Sigmoid colon (tissue), 7 donors: Measurements from ENCODE around the gene KRT26. TPM values are rescaled to one million over a fixed set of nuclear protein-coding genes. Genes with fewer than 3 reads are reported as not detected.

Experiments
- DNase-seq: peaks from one replicate; pipeline ENCODE4 v3.0.0-alpha.2; 2019
- H3K27ac ChIP-seq, 4 donors: fragments of 200-600 bp; sonication (generic); one replicate each; pipeline ENCODE4 v1.5.1; 2016 to 2019; ENCODE audit warnings: mild to moderate bottlenecking in 1 of 4
- H3K27me3 ChIP-seq, 3 donors: fragments of 200-600 bp; sonication (generic); one replicate each; pipeline ENCODE4 v1.5.1; 2019; ENCODE audit warnings: mild to moderate bottlenecking in 1 of 3
- H3K36me3 ChIP-seq, 4 donors: fragments of 200-600 bp; sonication (generic); one replicate each; pipeline ENCODE4 v1.5.1; 2016 to 2019
- H3K4me1 ChIP-seq, 4 donors: fragments of 200-600 bp; sonication (generic); one replicate each; pipeline ENCODE4 v1.5.1; 2017 to 2019
- H3K4me3 ChIP-seq, 4 donors: fragments of 200-600 bp; sonication (generic); one replicate each; pipeline ENCODE4 v1.5.1; 2017 to 2019; ENCODE audit warnings: mild to moderate bottlenecking in 2 of 4, moderate library complexity in 1 of 4
- H3K9me3 ChIP-seq, 4 donors: fragments of 200-600 bp in 3 of 4; sonication (generic) in 3 of 4; one replicate each; pipeline versions ENCODE4 v1.5.1 to v1.6.1; 2013 to 2019
- CTCF ChIP-seq, 4 experiments: fragments of 450-650 bp in 3 of 4; fragments of 200-600 bp in 1 of 4; IDR thresholded peaks; one replicate each; pipeline ENCODE4 v1.5.1; 2016 to 2019; ENCODE audit warnings: antibody characterized with exemption in 4 of 4, mild to moderate bottlenecking in 3 of 4, moderate library complexity in 2 of 4
- EP300 ChIP-seq, 4 donors: sonication (generic); formaldehyde crosslinking; IDR thresholded peaks; one replicate each; pipeline ENCODE4 v1.6.1; 2017; ENCODE audit warnings: antibody characterized with exemption in 4 of 4
- POLR2A ChIP-seq, 2 donors: fragments of 450-650 bp; IDR thresholded peaks; one replicate each; pipeline ENCODE4 v1.6.1; 2016; ENCODE audit warnings: antibody characterized with exemption in 2 of 2, mild to moderate bottlenecking in 2 of 2, moderate library complexity in 2 of 2
- POLR2AphosphoS5 ChIP-seq, 4 donors: sonication (generic); formaldehyde crosslinking; IDR thresholded peaks; one replicate each; pipeline ENCODE4 v1.6.1; 2017; ENCODE audit warnings: antibody characterized with exemption in 4 of 4
- WGBS, 2 donors: extraction: QIAGEN DNeasy Blood & Tissue Kit; methylation state at CpG; one replicate each; pipeline ENCODE4 v1.1.7; 2013; 5-methylcytosine and 5-hydroxymethylcytosine counted together
- intact Hi-C: fragments of 100-400 bp; cut with DNase I; formaldehyde crosslinking; loops from one replicate; pipeline ENCODE4 v1.15.1; 2023
- polyA plus RNA-seq, 3 donors: library from polyadenylated mRNA; stranded (reverse); fragments of 200-250 nt; gene quantifications; one replicate each; pipeline ENCODE4 v1.2.3, GENCODE V29; 2013
- total RNA-seq, 4 donors: library from RNA; depleted of rRNA; stranded (reverse); fragments of >200 nt; gene quantifications; one replicate each; pipeline ENCODE4 v1.1.0, GENCODE V29; 2016
- donor health status: healthy with polysubstance abuse.
- donor health status: Bipolar disorder and iron deficiency.
- donor health status: healthy.

Gene KRT26
- total and polyA plus RNA-seq, 7 donors, result not detected

DNA sequence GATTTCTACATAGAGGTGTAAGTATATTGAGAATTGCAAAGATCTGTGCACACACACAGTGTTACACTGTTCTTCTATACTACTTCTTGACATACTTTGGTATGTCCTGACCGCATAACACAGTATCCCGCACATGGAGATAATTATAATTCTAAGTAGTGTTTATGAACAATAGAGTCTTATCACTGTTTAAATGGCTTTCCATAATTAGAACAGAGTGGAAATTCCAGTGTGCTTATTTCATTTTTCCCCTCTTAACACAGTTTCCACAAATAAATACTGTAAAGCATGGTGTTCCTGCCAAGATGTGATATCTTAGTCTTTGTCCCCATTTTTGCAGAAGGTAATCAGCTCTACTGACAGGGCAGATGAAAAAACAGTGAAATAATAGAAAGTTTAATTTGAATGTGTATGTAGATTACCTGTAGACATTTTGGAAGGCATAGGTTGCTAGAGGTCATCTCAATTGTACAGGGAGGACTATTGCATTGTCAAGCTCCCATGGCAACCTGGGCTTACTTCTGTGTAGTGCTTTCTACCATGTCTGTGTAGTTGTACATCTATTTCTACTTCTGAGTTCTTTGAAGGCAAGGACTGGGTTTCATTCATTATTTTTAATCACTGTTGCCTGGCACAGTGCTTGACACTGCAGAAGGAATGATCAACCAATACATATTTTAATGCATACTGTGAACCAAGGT, 37.9 kb upstream of the KRT26 start:
- 71 to 84% methylated on average over 2 of the region's 2 CpGs for WGBS, 2 donors
- no peaks in the 10 kb centered on the region for H3K4me1 ChIP-seq
- no peak for DNase-seq
- H3K27ac ChIP-seq, result no peak overlapping the region
- intact Hi-C loops, result no loop called here
- TF ChIP-seq EP300 (IDR thresholded peaks at IDR 0.05) (no peak), CTCF (IDR thresholded peaks at IDR 0.05) (no peak), POLR2AphosphoS5 (IDR thresholded peaks at IDR 0.05) (no peak), POLR2A (IDR thresholded peaks at IDR 0.05) (no peak)
- no peak overlapping the region for H3K4me3 ChIP-seq
- H3K9me3 ChIP-seq, result peaks cover 0 to 3% (median 0%) of the 10 kb centered on the region in 4 donors
- H3K27me3 ChIP-seq, result peaks cover 0 to 71% (median 3%) of the 10 kb centered on the region in 3 donors
- no peaks in the 10 kb centered on the region for H3K36me3 ChIP-seq

DNA sequence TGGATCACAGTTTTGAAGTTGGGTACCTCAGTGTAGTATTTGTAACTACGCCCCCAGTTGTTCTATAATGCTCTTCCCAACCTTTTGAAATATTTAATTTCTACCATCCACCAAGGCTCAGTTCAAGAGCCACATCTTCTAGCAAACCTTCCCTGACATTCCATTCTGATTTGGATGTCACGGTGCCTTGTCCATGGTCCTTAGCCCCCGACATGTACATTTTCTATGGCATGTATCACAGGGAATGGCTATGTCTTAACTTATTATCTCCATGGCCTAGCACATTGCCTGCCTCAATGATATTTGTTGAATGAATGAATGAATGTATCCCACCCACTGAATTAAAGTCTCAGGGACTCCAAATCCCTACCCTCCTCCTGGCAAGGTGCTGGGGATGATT, 34.1 kb upstream of the KRT26 start:
- H3K36me3 ChIP-seq, result no peaks in the 10 kb centered on the region
- TF ChIP-seq POLR2A (IDR thresholded peaks at IDR 0.05), result no peak
- TF ChIP-seq POLR2AphosphoS5 (IDR thresholded peaks at IDR 0.05), result no peak
- no peak for TF ChIP-seq CTCF (IDR thresholded peaks at IDR 0.05)
- TF ChIP-seq EP300 (IDR thresholded peaks at IDR 0.05), result no peak
- no peaks in the 10 kb centered on the region for H3K4me1 ChIP-seq
- 81 to 85% methylated on average over 3 of the region's 3 CpGs for WGBS, 2 donors
- no peaks in the 10 kb centered on the region for H3K9me3 ChIP-seq
- no peak for DNase-seq
- peaks cover 0 to 61% (median 3%) of the 10 kb centered on the region in 3 donors for H3K27me3 ChIP-seq
- no peak overlapping the region for H3K4me3 ChIP-seq
- intact Hi-C loops, result no loop called here
- H3K27ac ChIP-seq, result no peak overlapping the region

GRCh38 chr17:40803617-40804082, 31.6 kb upstream of the KRT26 start:
- H3K27me3 ChIP-seq, result peaks cover 0 to 39% (median 3%) of the 10 kb centered on the region in 3 donors
- no peak overlapping the region for H3K4me3 ChIP-seq
- TF ChIP-seq CTCF (IDR thresholded peaks at IDR 0.05), result peak; percentile 40 to 66 (median 48)
- no peak for TF ChIP-seq POLR2AphosphoS5 (IDR thresholded peaks at IDR 0.05)
- TF ChIP-seq EP300 (IDR thresholded peaks at IDR 0.05), result no peak
- DNase-seq, result peak; percentile 75
- no peak overlapping the region for H3K27ac ChIP-seq
- H3K4me1 ChIP-seq, result no peaks in the 10 kb centered on the region
- no peaks in the 10 kb centered on the region for H3K9me3 ChIP-seq
- whole genome bisulfite sequencing, 2 donors, result 5 to 13% methylated on average over 13 of the region's 13 CpGs
- no peaks in the 10 kb centered on the region for H3K36me3 ChIP-seq
- intact Hi-C loops, result loop anchor here (5.0 kb wide), 2 partner anchors 744 to 859 kb away; no protein-coding TSS in a partner anchor

GRCh38 chr17:40801157-40801556, 29.2 kb upstream of the KRT26 start:
- WGBS, 2 donors, result 50 to 78% methylated on average over 2 of the region's 2 CpGs
- no peaks in the 10 kb centered on the region for H3K36me3 ChIP-seq
- H3K9me3 ChIP-seq, result no peaks in the 10 kb centered on the region
- peaks cover 0 to 40% (median 7%) of the 10 kb centered on the region in 3 donors for H3K27me3 ChIP-seq
- H3K4me1 ChIP-seq, result no peaks in the 10 kb centered on the region
- intact Hi-C loops, result loop anchor here (5.0 kb wide), 2 partner anchors 746 to 861 kb away; no protein-coding TSS in a partner anchor
- TF ChIP-seq POLR2AphosphoS5 (IDR thresholded peaks at IDR 0.05) (no peak), CTCF (IDR thresholded peaks at IDR 0.05) (no peak), POLR2A (IDR thresholded peaks at IDR 0.05) (no peak), EP300 (IDR thresholded peaks at IDR 0.05) (no peak)
- no peak for DNase-seq
- H3K4me3 ChIP-seq, result no peak overlapping the region
- H3K27ac ChIP-seq, result no peak overlapping the region
